DND-41 (cell line): Measurements from ENCODE around the gene TAS2R8.

Source experiments
- EZH2 ChIP-seq: IDR thresholded peaks from 3 replicates; pipeline ENCODE4 v1.6.1; 2012; ENCODE audit warnings: borderline replicate concordance, low read depth, mild to moderate bottlenecking, moderate library complexity, low read length, inconsistent platforms; ENCODE audit not compliant: severe bottlenecking
- TF ChIP-seq, protein P1 (sequence below): IDR thresholded peaks from 2 replicates; pipeline ENCODE4 v1.5.1; 2012; ENCODE audit warnings: borderline replicate concordance, low read length, moderate library complexity, mild to moderate bottlenecking; ENCODE audit not compliant: poor library complexity, severe bottlenecking; ENCODE audit errors: extremely low read depth

DNA sequence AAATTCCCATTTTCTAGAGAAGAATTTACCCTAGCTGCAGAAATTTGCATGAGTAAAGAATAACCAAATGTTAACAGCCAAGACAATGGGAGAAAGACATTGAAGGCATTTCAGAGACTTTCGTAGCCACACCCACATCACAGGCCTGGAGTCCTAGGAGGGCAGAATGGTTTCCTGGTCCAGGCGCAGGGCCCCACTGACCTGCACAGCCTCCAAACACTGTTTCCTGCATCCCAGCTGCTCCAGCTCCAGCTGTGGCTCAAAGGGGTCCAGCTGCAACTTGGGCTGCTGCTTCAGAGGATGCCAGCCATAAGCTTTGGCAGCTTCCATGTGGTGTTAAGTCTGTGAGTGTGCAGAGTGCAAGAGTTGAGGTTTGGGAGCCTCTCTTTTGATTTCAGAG, 48.7 kb upstream of the TAS2R8 start:
- TF ChIP-seq, protein P1, sequence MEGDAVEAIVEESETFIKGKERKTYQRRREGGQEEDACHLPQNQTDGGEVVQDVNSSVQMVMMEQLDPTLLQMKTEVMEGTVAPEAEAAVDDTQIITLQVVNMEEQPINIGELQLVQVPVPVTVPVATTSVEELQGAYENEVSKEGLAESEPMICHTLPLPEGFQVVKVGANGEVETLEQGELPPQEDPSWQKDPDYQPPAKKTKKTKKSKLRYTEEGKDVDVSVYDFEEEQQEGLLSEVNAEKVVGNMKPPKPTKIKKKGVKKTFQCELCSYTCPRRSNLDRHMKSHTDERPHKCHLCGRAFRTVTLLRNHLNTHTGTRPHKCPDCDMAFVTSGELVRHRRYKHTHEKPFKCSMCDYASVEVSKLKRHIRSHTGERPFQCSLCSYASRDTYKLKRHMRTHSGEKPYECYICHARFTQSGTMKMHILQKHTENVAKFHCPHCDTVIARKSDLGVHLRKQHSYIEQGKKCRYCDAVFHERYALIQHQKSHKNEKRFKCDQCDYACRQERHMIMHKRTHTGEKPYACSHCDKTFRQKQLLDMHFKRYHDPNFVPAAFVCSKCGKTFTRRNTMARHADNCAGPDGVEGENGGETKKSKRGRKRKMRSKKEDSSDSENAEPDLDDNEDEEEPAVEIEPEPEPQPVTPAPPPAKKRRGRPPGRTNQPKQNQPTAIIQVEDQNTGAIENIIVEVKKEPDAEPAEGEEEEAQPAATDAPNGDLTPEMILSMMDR: no peak
- TF ChIP-seq EZH2: no peak
